Gastroesophageal sphincter (tissue), 3 donors: ENCODE data around the gene RRP12.

Source experiments
- EP300 ChIP-seq: sonication (generic); formaldehyde crosslinking; IDR thresholded peaks from one replicate; pipeline ENCODE4 v1.6.1; 2017; ENCODE audit warnings: antibody characterized with exemption, mild to moderate bottlenecking
- POLR2A ChIP-seq, 2 donors: fragments of 450-650 bp; IDR thresholded peaks; one replicate each; pipeline ENCODE4 v1.6.1; 2017; ENCODE audit warnings: antibody characterized with exemption in 2 of 2, mild to moderate bottlenecking in 2 of 2, moderate library complexity in 1 of 2
- POLR2AphosphoS5 ChIP-seq: sonication (generic); formaldehyde crosslinking; IDR thresholded peaks from one replicate; pipeline ENCODE4 v1.6.1; 2017; ENCODE audit warnings: antibody characterized with exemption
- TF ChIP-seq, protein P1 (sequence below), 4 experiments: fragments of 200-600 bp in 2 of 4; fragments of 450-650 bp in 2 of 4; sonication (generic) in 1 of 4; IDR thresholded peaks; one replicate each; pipeline ENCODE4 v1.5.1; 2017 to 2019; ENCODE audit warnings: antibody characterized with exemption in 4 of 4, mild to moderate bottlenecking in 2 of 4, moderate library complexity in 2 of 4

DNA sequence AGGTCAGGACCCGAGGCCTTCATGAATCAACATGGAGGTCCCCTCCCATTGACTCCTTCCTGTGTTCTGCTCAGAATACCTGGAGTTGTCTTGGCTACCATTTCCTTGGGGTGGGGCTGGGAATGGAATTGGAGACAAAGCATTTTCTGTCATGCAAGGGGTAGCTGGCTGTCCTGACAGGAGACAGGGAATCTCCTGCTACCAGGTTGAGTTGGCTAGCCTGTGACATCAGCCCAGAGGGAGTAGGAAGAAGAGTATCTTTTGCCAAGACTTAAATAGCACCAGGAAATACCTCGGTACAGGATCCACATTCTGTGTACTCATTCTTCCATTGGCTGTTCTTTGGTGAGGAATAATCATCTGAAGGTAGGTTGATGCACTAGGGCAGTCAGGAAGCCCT lies 49.7 kb upstream of the RRP12 start:
- TF ChIP-seq, protein P1, sequence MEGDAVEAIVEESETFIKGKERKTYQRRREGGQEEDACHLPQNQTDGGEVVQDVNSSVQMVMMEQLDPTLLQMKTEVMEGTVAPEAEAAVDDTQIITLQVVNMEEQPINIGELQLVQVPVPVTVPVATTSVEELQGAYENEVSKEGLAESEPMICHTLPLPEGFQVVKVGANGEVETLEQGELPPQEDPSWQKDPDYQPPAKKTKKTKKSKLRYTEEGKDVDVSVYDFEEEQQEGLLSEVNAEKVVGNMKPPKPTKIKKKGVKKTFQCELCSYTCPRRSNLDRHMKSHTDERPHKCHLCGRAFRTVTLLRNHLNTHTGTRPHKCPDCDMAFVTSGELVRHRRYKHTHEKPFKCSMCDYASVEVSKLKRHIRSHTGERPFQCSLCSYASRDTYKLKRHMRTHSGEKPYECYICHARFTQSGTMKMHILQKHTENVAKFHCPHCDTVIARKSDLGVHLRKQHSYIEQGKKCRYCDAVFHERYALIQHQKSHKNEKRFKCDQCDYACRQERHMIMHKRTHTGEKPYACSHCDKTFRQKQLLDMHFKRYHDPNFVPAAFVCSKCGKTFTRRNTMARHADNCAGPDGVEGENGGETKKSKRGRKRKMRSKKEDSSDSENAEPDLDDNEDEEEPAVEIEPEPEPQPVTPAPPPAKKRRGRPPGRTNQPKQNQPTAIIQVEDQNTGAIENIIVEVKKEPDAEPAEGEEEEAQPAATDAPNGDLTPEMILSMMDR (IDR thresholded peaks at IDR 0.05) = no peak
- TF ChIP-seq EP300 (no peak), POLR2A (IDR thresholded peaks at IDR 0.05) (no peak), POLR2AphosphoS5 (no peak)
